Measurements from ENCODE around the gene SHROOM1. TPM values are rescaled to one million over a fixed set of nuclear protein-coding genes. Genes with fewer than 3 reads are reported as not detected.

SHROOM1 gene
- total and polyA plus RNA-seq, 9 of the 15 experiments (the other 6 are each of a cell fraction or from before 2014, with no cell fraction given) = 0.44 to 26.5 (median 11.9) TPM

GRCh38 chr5:132850066-132850465 lies 19.6 kb upstream of the SHROOM1 start:
- Histone ChIP-seq H2AFZ (ENCODE audit: low read depth, low read length) (peak overlapping the region; percentile 75), H3K4me1 (replicated peaks in 1 of 2; ENCODE audit: control insufficient read depth in 2 of 2, insufficient read depth in 2 of 2, low read length in 2 of 2) (peaks cover 0 to 14% of the 10 kb centered on the region in 2 experiments; a peak in 3 of 5 replicates), H3K4me3 (no peak overlapping the region), H3K27me3 (ENCODE audit: control insufficient read depth in 2 of 2, insufficient read depth in 2 of 2, low read length in 2 of 2) (no peaks in the 10 kb centered on the region), H3K79me2 (ENCODE audit: control insufficient read depth, insufficient read depth, low read length) (no peaks in the 10 kb centered on the region), H3K27ac (ENCODE audit: extremely low read depth, low read depth, low read length) (no peak overlapping the region), H3K4me2 (ENCODE audit: insufficient read depth, low read length) (no peak overlapping the region; the same call in 1 of the 2 replicates), H3K36me3 (ENCODE audit: control insufficient read depth, insufficient read depth, low read length) (no peaks in the 10 kb centered on the region), H4K20me1 (replicated peaks; ENCODE audit: control insufficient read depth, insufficient read depth, low read length) (no peaks in the 10 kb centered on the region), H3K9me1 (ENCODE audit: control insufficient read depth, insufficient read depth, low read length) (no peaks in the 10 kb centered on the region), H3K9ac (ENCODE audit: insufficient read depth in 1 of 2, low read depth in 2 of 2, low read length in 2 of 2) (no peak overlapping the region), H3K9me3 (replicated peaks; ENCODE audit: control insufficient read depth, insufficient read depth, low read depth, low read length) (no peaks in the 10 kb centered on the region)
- no TSS peak for BruUV-seq (replicated peaks)
- WGBS (ENCODE audit: insufficient coverage, low coverage, missing lambda C conversion rate) = 32% methylated on average over 2 of the region's 2 CpGs
- DNase-seq (ENCODE audit: extremely low read depth in 1 of 4, low spot score in 3 of 4) (no peak), FAIRE-seq (no peak), ATAC-seq (peak; percentile 17)
- CTCF ChIA-PET (ENCODE audit: low intra/inter-chr PET ratio) = no interaction called here
- TF ChIP-seq TAF7 (tag; IDR thresholded peaks at IDR 0.05) (no peak), MLLT1 (IDR thresholded peaks at IDR 0.05) (no peak), FOSL1 (tag; conservative IDR thresholded peaks at IDR 0.05) (0 out of 2 replicates have a peak, but pooled peaks have one; percentile 13), ETS2 (tag; IDR thresholded peaks at IDR 0.05; ENCODE audit: borderline replicate concordance, poor library complexity, severe bottlenecking) (no peak), ZNF408 (CRISPR knock-in tag; IDR thresholded peaks at IDR 0.05; ENCODE audit: low read depth) (no peak), C11orf30 (IDR thresholded peaks at IDR 0.05; ENCODE audit: low read depth) (no peak), BACH1 (tag; IDR thresholded peaks at IDR 0.05) (peak; percentile 11; the same call in 1 of the 2 replicates)
- intact Hi-C loops (cut with micrococcal nuclease) (no loop called here), in situ Hi-C loops (cut with MboI) (no loop called here)
- POLR2A ChIA-PET = interaction anchor here (0.7 to 3.1 kb wide), 7 partner anchors 8 to 475 kb away, joined by 3 to 25 read pairs (median 7); partner anchors contain the start of genes GDF9 and UQCRQ

All from K562 (cell line).